K562 (cell line): ENCODE data around the gene KCTD8. TPM values are rescaled to one million over a fixed set of nuclear protein-coding genes. Genes with fewer than 3 reads are reported as not detected.
"Not testable (repeated sequence)": the region's sequence is repeated elsewhere in the genome, so short reads cannot be mapped to it uniquely, and the experiment has no call there.

Source experiments
- ATAC-seq: fragments of 200-7000 bp; cut with Tn5 transposase; 3 replicates; pipeline ENCODE4 v1.9.1; 2020; ENCODE audit warnings: moderate library complexity
- BruUV-seq: library from RNA; stranded (reverse); fragments of 400-500 nt; replicated peaks from 2 replicates; lab custom pipeline; 2021; lab: Mats Ljungman, UMichigan
- CTCF ChIA-PET: fragments of 300-600 bp; formaldehyde crosslinking; extraction: SDS; loops from one replicate; lab custom pipeline; 2021; ENCODE audit warnings: low intra/inter-chr PET ratio; lab: Yijun Ruan, JAX
- POLR2A ChIA-PET: fragments of 300-600, 350-650 bp; sonication (Branson Sonifier 250); formaldehyde crosslinking; extraction: SDS; loops from one replicate; lab custom pipeline; 2021; ENCODE audit warnings: antibody characterized with exemption, inconsistent platforms; lab: Yijun Ruan, JAX
- DNase-seq, 4 experiments: peaks; one replicate each; pipeline versions ENCODE4 v3.0.0 to v3.0.0-alpha.2; 2011 to 2018; ENCODE audit warnings: low spot score in 3 of 4, mixed read lengths in 3 of 4; ENCODE audit errors: extremely low read depth in 1 of 4
- FAIRE-seq: peaks from 2 replicates; lab custom pipeline; 2011; peaks lifted over from hg19 to GRCh38; lab: Jason Lieb, UNC
- H2AFZ ChIP-seq: 2 replicates; pipeline ENCODE4 v1.6.0; 2011; ENCODE audit warnings: low read depth, low read length, control low read depth, inconsistent platforms
- H3K27ac ChIP-seq: fragments of 200-600 bp; 3 replicates; pipeline ENCODE4 v1.8.0; 2011; ENCODE audit warnings: low read depth, mild to moderate bottlenecking, control low read depth, inconsistent platforms, low read length, moderate library complexity, mixed read lengths; ENCODE audit errors: extremely low read depth
- H3K27me3 ChIP-seq, 2 experiments: fragments of 300-600 bp in 1 of 2; 2 replicates in 1 of 2; 3 replicates in 1 of 2; pipeline versions ENCODE4 v1.6.0 to v1.8.0; 2011; ENCODE audit warnings: inconsistent platforms in 2 of 2, low read length in 2 of 2, mild to moderate bottlenecking in 1 of 2, mixed read lengths in 1 of 2, moderate library complexity in 1 of 2; ENCODE audit not compliant: control insufficient read depth in 2 of 2, insufficient read depth in 2 of 2
- H3K36me3 ChIP-seq: fragments of 300-600 bp; 3 replicates; pipeline ENCODE4 v1.8.0; 2011; ENCODE audit warnings: mild to moderate bottlenecking, low read length, inconsistent platforms; ENCODE audit not compliant: control insufficient read depth, insufficient read depth
- H3K4me1 ChIP-seq, 2 experiments: fragments of 200-600 bp in 1 of 2; replicated peaks in 1 of 2; 2 replicates in 1 of 2; 3 replicates in 1 of 2; pipeline versions ENCODE4 v1.5.1 to v1.8.0; 2011; ENCODE audit warnings: inconsistent platforms in 2 of 2, low read length in 2 of 2, mild to moderate bottlenecking in 1 of 2, mixed read lengths in 1 of 2, moderate library complexity in 1 of 2; ENCODE audit not compliant: control insufficient read depth in 2 of 2, insufficient read depth in 2 of 2
- H3K4me2 ChIP-seq: 2 replicates; pipeline ENCODE4 v1.6.1; 2011; ENCODE audit warnings: low read length, control low read depth, inconsistent platforms, mixed read lengths; ENCODE audit not compliant: insufficient read depth
- H3K4me3 ChIP-seq: fragments of 200-600 bp; sonication (generic), shearing (Covaris generic); 2 replicates; pipeline ENCODE4 v1.5.1; 2016; ENCODE audit warnings: control low read depth, inconsistent platforms
- H3K79me2 ChIP-seq: fragments of 200-600 bp; 3 replicates; pipeline ENCODE4 v1.8.0; 2011; ENCODE audit warnings: low read length, inconsistent platforms; ENCODE audit not compliant: control insufficient read depth, insufficient read depth
- H3K9ac ChIP-seq, 2 experiments: 2 replicates each; pipeline versions ENCODE4 v1.6.0 to v1.6.1; 2011; ENCODE audit warnings: low read depth in 2 of 2, low read length in 2 of 2, control low read depth in 1 of 2, inconsistent platforms in 1 of 2, mild to moderate bottlenecking in 1 of 2, mixed read lengths in 1 of 2; ENCODE audit not compliant: insufficient read depth in 1 of 2
- H3K9me1 ChIP-seq: one replicate; pipeline ENCODE4 v1.6.0; 2011; ENCODE audit warnings: inconsistent platforms, mild to moderate bottlenecking, low read length, moderate library complexity; ENCODE audit not compliant: control insufficient read depth, insufficient read depth
- H3K9me3 ChIP-seq: replicated peaks from 2 replicates; pipeline ENCODE4 v1.5.1; 2011; ENCODE audit warnings: low read depth, low read length, inconsistent platforms; ENCODE audit not compliant: control insufficient read depth, insufficient read depth
- H4K20me1 ChIP-seq: replicated peaks from 2 replicates; pipeline ENCODE4 v1.6.1; 2011; ENCODE audit warnings: low read length, inconsistent platforms, mixed read lengths; ENCODE audit not compliant: control insufficient read depth, insufficient read depth
- HNRNPH1 ChIP-seq: fragments of 200-400 bp; formaldehyde crosslinking; optimal IDR thresholded peaks from 2 replicates; pipeline ENCODE3; 2017; ENCODE audit warnings: low read depth, mild to moderate bottlenecking, low read length, moderate library complexity
- SIN3A ChIP-seq, 2 experiments: fragments of 150-350 bp in 1 of 2; IDR thresholded peaks; 2 replicates each; pipeline ENCODE4 v1.6.1; 2011 to 2016; ENCODE audit warnings: borderline replicate concordance in 2 of 2, low read depth in 2 of 2, low read length in 2 of 2, mild to moderate bottlenecking in 2 of 2, moderate library complexity in 2 of 2; ENCODE audit not compliant: control insufficient read depth in 1 of 2
- TSC22D4 ChIP-seq: fragments of 450-650 bp; IDR thresholded peaks from 2 replicates; pipeline ENCODE4 v1.6.1; 2016; ENCODE audit warnings: missing genetic modification characterization, missing biosample characterization, control low read depth
- WGBS: fragments of 100-300 bp; shearing (Covaris generic); methylation state at CpG from one replicate; pipeline ENCODE4 v1.1.6; 2016; ENCODE audit warnings: low coverage, mixed read lengths; ENCODE audit not compliant: insufficient coverage; ENCODE audit errors: missing lambda C conversion rate; 5-methylcytosine and 5-hydroxymethylcytosine counted together
- in situ Hi-C: fragments of 300-500 bp; cut with MboI; formaldehyde crosslinking; loops from 4 replicates; pipeline ENCODE4 v1.15.0; 2018; ENCODE audit warnings: inconsistent platforms, mixed read lengths
- intact Hi-C: fragments of 100-400 bp; cut with micrococcal nuclease; formaldehyde crosslinking; loops from 2 replicates; pipeline ENCODE4 v1.14.2; 2022
- polyA plus RNA-seq, 8 experiments: library from polyadenylated mRNA; depleted of rRNA in 4 of 8; stranded (reverse) in 5 of 8; unstranded in 3 of 8; fragments of >200 nt; fragmentation: Nextera tagmentation in 2 of 8; fragmentation: Illumina TruSeq in 1 of 8; extraction: Ambion mirVana in 2 of 8; extraction: Trizol in 1 of 8; gene quantifications; 2 replicates each; pipeline versions ENCODE4 v1.2.1 to v1.2.3, GENCODE V29; 2011 to 2014; ENCODE audit warnings: inconsistent platforms in 1 of 8, missing spikeins in 1 of 8
- total RNA-seq, 7 experiments: library from RNA; depleted of rRNA in 6 of 7; stranded (reverse); fragments of >200 nt in 6 of 7; fragmentation: Illumina TruSeq in 2 of 7; extraction: Trizol in 2 of 7; gene quantifications; 2 replicates each; pipeline versions ENCODE4 v1.2.1 to v1.2.3, GENCODE V29; 2011 to 2021; ENCODE audit warnings: low replicate concordance in 1 of 7

Gene KCTD8
- total and polyA plus RNA-seq, 9 of the 15 experiments (the other 6 are each of a cell fraction or from before 2014, with no cell fraction given), result not detected

DNA sequence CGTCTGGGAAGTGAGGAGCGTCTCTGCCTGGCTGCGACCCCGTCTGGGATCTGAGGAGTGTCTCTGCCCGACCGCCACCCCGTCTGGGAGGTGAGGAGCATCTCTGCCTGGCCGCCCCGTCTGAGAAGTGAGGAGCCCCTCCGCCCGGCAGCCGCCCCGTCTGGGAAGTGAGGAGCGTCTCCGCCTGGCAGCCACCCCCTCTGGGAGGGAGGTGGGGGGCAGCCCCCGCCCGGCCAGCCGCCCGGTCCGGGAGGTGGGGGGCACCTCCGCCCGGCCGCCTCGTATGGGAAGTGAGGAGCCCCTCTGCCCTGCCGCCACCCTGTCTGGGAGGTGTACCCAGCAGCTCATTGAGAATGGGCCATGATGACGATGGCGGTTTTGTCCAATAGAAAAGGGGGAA is 280.8 kb downstream of the KCTD8 start:
- intact Hi-C loops, H3K4me1 ChIP-seq, FAIRE-seq, H3K27me3 ChIP-seq, BruUV-seq, DNase-seq, H3K79me2 ChIP-seq, H3K27ac ChIP-seq, H3K4me2 ChIP-seq, H3K9ac ChIP-seq, H3K9me1 ChIP-seq, H3K9me3 ChIP-seq, H2AFZ ChIP-seq, ATAC-seq, H3K36me3 ChIP-seq, CTCF ChIA-PET, POLR2A ChIA-PET, in situ Hi-C loops, H3K4me3 ChIP-seq, H4K20me1 ChIP-seq: not testable (repeated sequence)
- 2% methylated on average over 7 of the region's 27 CpGs for WGBS

DNA sequence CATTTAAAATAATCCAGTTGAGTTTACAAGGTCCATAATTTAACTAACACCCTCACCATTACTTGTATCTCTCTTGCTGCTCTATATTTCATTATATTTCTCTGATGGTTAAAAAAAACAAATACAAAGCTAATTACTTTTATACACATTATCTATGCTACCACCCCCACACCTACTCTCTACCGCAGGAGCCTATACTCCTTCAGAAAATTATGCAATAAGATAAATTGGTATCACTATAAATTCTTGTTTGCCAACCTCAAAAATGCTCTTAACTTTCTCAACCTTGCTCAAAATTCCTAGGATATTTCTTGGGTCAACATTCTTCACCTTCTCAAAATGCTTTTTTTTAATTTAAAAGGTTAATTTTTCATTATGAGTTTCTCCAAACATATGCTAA is 282.7 kb downstream of the KCTD8 start:
- Histone ChIP-seq H3K36me3 (no peaks in the 10 kb centered on the region), H3K9me3 (no peaks in the 10 kb centered on the region), H3K4me1 (no peaks in the 10 kb centered on the region), H3K4me2 (no peak overlapping the region), H3K79me2 (no peaks in the 10 kb centered on the region), H2AFZ (no peak overlapping the region), H3K9me1 (no peaks in the 10 kb centered on the region), H3K27me3 (no peaks in the 10 kb centered on the region), H3K9ac (no peak overlapping the region), H3K4me3 (no peak overlapping the region), H3K27ac (no peak overlapping the region), H4K20me1 (no peaks in the 10 kb centered on the region)
- no peak for FAIRE-seq
- POLR2A ChIA-PET, result no interaction called here
- no peak for DNase-seq
- in situ Hi-C loops (no loop called here), intact Hi-C loops (no loop called here)
- no peak for ATAC-seq
- no TSS peak for BruUV-seq
- CTCF ChIA-PET, result no interaction called here
- 0% methylated on average over 1 of the region's 1 CpG for WGBS
- TF ChIP-seq HNRNPH1, result no peak
- no peak for TF ChIP-seq SIN3A (IDR thresholded peaks at IDR 0.05; ENCODE audit: borderline replicate concordance in 2 of 2, control insufficient read depth in 1 of 2, low read depth in 2 of 2, low read length in 2 of 2)
- TF ChIP-seq TSC22D4 (tag), result no peak
